RPMI7951 (cell line): ENCODE data around the gene OSBPL5. TPM values are rescaled to one million over a fixed set of nuclear protein-coding genes. Genes with fewer than 3 reads are reported as not detected.
A peak's percentile ranks its signal among the peaks of the same experiment; 100 is the strongest.

Source experiments
- DNase-seq: peaks from one replicate; pipeline ENCODE4 v3.0.0-alpha.2; 2012; ENCODE audit warnings: low read depth
- total RNA-seq: library from RNA; depleted of rRNA; stranded (reverse); fragments of >200 nt; shearing (Covaris generic); gene quantifications from 2 replicates; pipeline ENCODE4 v1.2.3, GENCODE V29; 2014

Gene OSBPL5
- total RNA-seq, 1 experiment from 2014 or later: 25.2 TPM

DNA sequence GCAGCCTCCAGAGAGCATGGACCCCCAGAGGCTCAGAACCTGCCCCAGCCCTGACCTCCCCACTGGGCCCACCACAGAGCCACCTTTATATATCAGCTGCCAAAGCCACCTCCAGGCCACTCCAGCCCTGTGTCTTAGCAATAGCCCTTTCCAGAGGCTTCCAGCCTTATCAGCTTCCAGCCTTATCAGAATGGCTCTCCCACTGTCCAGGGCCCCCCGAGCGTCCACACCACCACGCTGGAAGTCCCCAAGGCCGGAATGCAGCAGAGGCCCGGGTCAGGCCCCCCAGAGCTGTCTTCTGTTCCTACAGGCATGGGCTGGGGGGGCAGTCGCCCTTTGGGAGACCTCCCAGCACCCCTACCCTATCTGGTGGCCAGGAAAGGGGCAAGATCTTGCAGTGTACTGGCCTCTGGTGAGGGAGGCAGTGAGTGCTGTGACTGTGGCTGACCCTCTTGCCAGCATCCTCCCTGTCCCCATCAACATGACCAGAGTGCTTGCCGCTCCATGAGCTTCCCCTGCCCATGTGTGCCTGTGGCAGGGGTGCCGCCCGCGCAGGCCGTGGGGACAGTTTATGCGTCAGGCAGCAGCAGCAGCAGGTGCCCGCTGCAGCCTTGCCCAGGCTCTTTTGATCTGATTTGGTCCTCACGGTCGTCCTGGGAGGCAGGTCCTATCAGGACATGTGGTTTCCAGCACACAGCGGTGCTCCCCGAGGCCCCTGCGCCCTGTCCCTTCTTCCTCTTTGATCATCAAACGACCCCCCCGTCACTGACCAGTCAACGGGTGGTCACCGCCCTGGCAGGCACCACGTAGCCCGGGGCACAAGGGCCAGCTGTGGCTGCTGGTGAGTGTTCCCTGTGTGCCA lies 15.9 kb downstream of the OSBPL5 start:
- peak; percentile 86 for DNase-seq

- no peak for DNase-seq
These were observed 16.7 kb downstream of the OSBPL5 start for GRCh38 chr11:3148255-3148989.

DNA sequence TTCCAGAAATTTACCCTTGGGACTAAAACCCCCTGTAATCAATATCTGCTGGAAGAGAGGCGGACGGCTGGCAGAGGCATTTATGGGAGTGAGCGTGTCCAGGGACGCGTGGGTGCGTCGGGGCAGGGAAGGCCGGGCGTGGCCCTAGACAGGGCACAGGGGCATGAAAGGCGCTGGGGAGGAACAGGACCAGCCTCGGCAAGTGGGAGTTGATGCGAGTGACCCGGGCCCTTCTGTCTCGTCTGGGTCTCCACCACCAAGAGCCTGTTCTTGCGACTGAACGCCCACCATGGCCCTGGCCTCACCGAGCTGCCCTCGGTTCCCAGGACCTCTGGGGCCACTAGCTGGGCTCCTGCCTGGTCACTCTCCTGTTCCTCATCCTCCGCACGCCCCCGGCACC lies 17.5 kb downstream of the OSBPL5 start:
- DNase-seq: no peak

DNA sequence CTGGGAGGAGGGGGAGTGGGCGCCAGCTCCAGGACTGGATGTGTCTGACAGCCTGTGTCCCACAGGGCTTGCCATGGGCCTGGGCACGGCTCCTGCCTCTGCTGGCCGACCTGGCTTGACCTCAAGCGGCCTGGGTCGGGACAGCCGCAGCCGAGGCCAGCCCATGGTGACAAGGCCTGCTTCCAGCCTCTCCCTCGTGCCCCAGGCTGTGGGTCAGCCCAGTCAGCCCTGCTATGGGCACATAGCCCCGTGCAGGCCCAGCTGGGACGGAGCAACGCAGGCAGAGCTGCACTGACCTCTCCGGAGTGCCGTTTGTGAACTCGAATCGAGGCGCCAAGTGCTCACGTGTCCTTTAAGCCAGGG lies 17.9 kb downstream of the OSBPL5 start:
- DNase-seq: peak; percentile 85

GRCh38 chr11:3146612-3147256 lies 18.4 kb downstream of the OSBPL5 start:
- peak; percentile 88 for DNase-seq

DNA sequence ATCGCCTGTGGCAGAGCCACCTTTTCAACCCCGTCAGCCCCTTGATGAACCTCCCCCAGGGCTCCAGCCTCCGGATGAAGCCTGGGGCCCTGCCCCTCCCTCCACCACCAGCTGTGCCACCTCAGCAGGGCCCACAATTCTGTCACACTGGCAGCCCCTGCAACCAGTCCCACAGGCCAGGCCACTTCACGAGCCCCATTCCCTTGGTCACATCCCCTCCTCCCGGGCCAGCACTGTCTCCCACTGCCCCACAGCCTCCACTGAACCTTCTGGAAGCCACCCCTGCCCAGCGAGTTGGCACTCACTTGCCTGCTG lies 19.9 kb downstream of the OSBPL5 start:
- DNase-seq: no peak

GRCh38 chr11:3144296-3145205 lies 20.6 kb downstream of the OSBPL5 start:
- no peak for DNase-seq

- no peak for DNase-seq
These were observed 21.8 kb downstream of the OSBPL5 start for GRCh38 chr11:3143136-3143880.

DNA sequence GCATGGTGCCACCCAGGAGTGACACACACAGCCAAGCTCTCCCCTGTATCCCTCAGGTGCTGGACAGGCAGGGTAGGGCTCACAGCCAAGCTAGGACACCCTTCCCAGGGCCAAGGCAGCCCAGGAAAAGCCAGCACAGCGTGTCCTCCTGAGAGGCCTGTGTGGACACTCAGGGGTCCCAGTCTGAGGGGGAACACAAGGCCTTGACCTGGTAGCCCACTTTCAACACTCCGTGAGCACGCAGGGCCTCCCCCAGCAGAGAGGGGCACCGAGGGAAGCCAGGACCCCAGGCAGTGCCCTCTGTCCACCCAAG lies 24.9 kb downstream of the OSBPL5 start:
- DNase-seq: no peak

DNA sequence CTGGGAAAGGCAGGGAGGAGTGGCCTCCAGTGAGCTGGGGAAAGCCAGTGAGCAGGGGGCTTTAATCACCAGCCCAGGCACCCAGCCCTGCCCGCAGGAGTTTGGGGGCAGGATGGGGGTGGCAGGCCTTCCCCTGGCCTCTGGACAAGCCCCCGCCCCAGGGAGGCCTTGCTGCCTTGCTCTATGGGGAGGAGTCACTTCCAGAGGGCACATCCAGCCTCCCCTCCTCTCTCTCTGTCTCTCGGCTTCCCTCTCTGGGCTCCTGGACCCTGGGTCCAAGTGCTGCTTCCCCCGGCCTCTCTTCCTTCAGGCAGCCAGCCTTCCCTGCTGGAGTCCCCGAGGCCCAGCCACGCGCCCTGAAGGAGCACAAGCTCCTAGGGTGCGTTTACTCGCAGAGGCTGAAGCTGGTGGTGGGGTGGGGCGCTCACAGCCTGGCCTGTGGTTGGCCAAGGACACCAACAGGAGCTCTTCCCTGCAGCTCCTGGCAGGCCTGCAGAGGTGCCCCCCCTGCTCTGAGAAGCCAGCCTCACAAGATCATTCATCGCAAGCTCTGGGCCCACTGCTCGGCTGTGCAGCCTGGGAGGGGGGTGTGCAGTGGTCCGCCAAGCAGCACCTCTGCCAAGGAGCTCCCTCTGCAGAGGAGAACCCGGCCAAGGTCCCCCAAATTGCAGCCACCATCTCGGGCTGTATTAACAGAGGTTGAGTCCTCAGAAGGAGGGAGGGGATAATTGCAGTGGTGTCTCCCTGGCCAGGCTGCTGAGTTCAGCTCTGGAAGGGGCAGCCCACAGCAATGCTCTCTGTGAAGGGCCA lies 25.4 kb downstream of the OSBPL5 start:
- DNase-seq: no peak

DNA sequence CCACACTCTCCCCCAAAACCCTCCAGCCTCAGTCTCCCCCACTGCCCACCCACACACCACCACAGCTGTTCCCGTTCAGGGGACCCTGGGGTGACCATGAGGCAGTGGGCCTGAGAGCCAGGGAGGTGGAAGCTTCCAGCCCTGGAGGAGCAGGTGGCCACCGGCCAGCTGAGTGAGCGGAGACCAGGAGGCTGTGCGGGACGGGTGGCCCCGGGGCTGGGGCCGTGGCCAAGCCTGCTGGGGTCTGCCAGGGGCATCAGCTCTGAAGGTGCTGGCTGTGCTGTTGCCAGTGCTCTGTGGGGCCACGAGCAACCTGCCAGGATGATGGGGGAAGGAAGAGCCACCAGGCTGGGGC lies 26.0 kb downstream of the OSBPL5 start:
- DNase-seq: no peak

DNA sequence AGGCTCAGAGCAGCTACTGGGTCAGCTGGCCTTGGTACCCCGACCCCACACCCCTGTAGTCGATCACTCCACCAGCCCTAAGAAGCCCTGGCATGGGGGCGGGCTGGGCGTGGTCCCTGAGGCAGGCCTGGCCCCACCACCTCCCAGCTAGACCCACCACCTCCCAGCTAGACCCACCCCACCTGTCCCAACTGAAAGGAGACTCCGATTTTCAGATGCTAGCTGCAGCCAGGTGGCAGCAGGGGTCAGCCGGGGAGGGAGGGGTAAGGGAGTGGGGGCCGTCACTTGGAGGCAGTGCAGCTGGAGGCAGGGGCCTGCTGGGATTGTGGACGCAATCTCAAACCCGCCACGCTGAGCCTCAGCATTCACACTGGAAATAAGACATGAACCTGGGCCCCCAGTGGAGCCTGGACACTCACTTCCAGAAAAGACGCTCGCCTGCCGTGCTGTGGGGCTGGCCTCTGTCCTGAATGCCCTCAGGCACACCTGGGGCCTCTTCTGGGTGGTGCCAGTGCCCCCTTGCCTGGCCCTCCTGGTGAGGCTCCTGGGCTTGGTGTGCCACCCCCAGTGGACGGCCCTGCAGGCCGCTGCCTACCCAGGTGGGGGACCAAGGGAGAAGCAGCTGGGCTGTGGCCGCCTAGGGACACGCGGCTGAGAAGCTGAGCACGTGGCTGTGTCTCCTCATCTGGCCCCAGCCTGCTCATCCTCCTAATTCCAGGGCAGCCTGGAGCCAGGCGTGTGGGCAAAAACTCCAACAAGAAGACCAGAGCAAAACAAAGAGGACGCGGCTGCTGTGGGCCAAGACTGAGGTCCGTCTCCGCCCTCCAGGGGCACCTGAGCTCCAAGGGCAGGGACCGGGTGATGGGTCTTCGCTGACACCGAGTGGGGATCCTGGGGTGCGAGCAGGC lies 26.7 kb downstream of the OSBPL5 start:
- DNase-seq: no peak

- no peak for DNase-seq
These were observed 27.5 kb downstream of the OSBPL5 start for GRCh38 chr11:3137486-3138177.

DNA sequence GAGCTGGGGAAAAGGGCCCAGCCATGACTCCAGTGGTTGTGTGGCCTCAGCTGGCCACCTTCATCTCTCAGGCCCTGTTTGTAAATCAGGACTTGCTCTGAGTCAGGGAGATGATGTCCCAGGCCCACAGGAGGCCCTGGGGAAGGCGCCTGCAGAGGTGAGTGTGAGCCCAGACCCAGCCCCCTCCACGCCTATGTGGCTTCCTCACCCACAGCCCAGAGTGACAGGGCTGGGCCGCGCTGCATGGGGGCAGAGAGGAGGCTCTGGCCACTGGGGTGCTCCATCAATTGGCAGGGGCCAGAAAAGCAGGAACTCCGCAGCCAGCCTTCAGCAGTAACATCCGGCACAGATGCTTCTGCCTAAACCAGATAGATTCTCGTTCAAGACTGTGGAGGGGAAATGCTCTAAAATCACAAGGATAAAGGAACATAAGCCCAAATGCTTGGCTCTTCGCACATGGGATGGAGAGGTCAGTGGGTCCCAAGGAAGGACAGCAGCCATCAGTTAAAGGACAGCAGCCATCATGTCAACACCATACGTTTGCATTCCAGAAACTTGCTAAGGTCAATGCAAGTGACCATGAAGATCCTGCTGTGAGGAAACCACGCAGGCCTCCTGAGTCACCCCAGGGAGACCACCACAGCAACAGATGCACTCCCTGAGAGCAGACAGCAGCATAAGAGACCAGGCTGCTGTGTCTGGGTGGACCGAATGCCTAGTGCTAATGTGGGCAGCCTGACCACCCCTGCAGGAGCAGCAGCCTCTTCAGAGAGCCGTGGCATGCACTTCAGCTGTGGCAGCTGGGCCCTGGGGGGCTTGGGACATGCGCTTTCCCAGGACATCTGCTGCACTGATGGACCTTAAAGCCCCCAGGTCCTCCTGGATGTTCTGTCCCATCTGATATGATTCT lies 28.3 kb downstream of the OSBPL5 start:
- no peak for DNase-seq

DNA sequence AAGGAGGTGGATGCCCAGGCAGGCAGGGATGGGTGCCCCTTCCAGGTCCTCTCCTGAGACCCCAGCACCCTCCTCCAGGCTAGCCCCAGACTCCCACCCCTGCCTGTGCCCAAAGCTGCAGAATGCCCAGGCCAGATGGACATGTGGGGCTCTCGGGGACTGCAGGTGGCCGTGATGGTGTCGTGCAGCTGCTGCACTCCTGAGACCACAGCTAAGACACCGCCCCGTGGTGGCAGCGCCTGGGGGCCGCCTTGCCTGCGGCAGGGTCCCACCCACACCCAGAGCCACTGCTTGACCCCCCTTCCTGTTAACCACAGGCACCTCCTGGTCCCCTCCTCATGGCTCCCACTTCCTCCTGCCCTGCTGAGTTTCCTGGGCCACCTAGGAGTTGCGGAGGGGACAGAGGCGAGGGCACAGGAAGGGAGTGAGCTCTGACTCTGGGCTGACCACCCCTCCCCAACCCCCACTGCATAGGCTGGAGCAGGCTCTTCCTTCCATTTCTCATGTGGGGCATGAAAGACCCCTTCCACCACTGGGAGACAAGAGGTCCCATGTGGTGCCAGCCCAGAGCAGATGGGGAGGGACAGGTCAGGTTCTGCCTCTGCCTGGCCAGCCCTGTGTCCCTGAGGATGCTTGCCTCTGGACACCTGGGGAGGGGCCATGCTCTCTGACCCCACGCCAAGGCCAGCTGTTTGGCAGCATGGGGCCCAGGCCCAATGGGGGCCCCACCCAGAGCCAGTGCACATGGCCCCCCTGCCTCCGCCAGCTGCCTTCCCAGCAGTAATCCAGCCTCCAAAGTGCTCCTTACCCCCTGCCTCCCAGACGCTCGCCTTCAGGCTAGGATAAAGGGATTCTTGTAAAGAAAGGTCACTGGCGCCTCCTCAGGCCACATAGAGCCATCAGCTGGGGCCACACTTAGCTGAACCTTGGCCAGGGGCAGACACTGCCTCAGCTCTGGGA lies 29.3 kb downstream of the OSBPL5 start:
- DNase-seq: no peak

- no peak for DNase-seq
These were observed 30.2 kb downstream of the OSBPL5 start for GRCh38 chr11:3134651-3135480.
